A673 (cell line): Measurements from ENCODE around the gene ATG4A.

ENCODE experiments used
- EZH2 ChIP-seq: fragments of 200-600 bp; sonication (generic); IDR thresholded peaks from 2 replicates; pipeline ENCODE4 v1.6.1; 2017; ENCODE audit warnings: borderline replicate concordance, low read depth, mild to moderate bottlenecking, mixed read lengths, antibody characterized with exemption, low read length; ENCODE audit not compliant: poor library complexity, severe bottlenecking
- TF ChIP-seq, protein P1 (sequence below): fragments of 300-800, 200-600 bp; sonication (generic); conservative IDR thresholded peaks from 2 replicates; pipeline ENCODE4 v1.5.1; 2017; ENCODE audit warnings: low read depth, mild to moderate bottlenecking, antibody characterized with exemption, low read length, moderate library complexity, mixed read lengths

DNA sequence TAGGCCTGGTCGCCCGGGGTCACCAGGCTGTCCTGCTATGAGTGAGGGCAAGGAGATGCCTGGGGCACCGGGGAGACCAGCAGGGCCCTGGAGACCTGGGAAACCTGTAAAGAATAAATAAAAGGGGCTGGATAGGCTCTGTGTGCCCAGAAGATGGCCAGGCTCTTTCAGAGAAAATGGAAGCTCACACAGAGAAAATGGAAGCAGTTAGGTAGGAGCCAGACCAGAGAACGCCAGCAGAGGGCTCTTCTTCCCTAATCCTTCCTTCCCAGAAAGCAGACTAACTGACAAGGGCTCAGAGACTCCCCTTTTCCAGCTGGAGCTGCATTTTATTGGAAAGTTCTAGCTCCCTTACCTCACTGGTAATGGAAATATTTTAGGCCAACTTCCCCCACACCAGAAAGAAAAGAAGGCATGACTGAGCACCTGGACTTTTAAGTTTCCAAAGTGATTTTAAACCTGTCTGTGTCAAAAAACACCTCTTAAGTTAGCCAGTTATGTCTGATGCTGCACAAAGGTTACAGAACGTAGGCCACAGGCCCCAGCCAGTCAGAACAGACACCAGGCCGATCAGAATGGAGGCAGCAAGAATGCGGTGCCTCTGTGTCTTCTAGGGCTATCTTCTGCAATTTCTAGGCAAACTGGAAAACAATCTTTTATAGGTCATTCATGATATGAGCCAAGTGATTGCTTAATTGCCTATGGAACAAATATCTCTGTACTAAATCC, 74.0 kb downstream of the ATG4A start:
- TF ChIP-seq, protein P1, sequence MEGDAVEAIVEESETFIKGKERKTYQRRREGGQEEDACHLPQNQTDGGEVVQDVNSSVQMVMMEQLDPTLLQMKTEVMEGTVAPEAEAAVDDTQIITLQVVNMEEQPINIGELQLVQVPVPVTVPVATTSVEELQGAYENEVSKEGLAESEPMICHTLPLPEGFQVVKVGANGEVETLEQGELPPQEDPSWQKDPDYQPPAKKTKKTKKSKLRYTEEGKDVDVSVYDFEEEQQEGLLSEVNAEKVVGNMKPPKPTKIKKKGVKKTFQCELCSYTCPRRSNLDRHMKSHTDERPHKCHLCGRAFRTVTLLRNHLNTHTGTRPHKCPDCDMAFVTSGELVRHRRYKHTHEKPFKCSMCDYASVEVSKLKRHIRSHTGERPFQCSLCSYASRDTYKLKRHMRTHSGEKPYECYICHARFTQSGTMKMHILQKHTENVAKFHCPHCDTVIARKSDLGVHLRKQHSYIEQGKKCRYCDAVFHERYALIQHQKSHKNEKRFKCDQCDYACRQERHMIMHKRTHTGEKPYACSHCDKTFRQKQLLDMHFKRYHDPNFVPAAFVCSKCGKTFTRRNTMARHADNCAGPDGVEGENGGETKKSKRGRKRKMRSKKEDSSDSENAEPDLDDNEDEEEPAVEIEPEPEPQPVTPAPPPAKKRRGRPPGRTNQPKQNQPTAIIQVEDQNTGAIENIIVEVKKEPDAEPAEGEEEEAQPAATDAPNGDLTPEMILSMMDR: peak; percentile 54
- TF ChIP-seq EZH2: no peak
